A549 treated with CpdA at 1 μM for 4 hours (cell line): ENCODE results near the gene RPL10L. TPM values are rescaled to one million over a fixed set of nuclear protein-coding genes. Genes with fewer than 3 reads are reported as not detected.

Source experiments
- total RNA-seq: library from RNA; stranded (reverse); fragments of 200-300 nt; extraction: Qiagen RNA extraction; gene quantifications from 5 replicates; pipeline ENCODE4 v1.2.3, GENCODE V29; 2022; ENCODE audit warnings: low read depth

RPL10L gene
- total RNA-seq: not detected in 5 replicates

DNA sequence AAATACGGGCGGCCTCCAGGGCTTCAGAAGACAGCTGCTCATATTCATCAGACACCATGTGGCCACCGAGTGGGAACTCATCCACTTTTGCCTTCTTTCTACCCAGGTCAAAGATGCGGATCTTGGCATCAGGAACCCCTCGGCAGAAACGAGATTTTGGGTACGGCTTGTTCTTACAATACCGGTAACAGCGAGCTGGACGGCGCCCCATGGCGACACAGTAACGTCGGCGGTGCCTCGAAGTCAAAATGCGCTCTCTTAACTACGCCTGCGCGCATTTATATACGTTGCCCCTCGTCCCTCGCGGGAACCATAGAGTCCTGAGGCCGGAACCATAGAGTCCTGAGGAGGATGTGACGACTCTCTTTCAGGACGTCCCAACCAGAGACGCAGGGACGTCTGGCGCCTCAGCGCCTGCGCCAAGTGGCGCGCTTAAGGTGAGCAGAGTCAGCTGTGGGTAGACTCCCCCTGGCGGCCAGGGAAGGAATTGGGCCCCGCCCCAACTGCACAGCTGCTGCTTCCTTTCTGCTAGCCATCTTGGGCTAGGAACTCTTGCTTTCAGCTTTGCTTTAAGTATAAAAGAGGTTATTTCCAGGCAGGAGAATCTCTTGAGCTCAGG, at the start of gene RPL10L:
RPL10L (minus strand) TSS at position 256 of the 619 bp plus-strand sequence; CDS start at position 211, 45 bp downstream.

